HepG2 (cell line): ENCODE data around the gene SNX6. TPM values are rescaled to one million over a fixed set of nuclear protein-coding genes. Genes with fewer than 3 reads are reported as not detected.

Experiments
- ATM ChIP-seq: fragments of 450-650 bp; IDR thresholded peaks from 2 replicates; pipeline ENCODE4 v1.7.1; 2017; ENCODE audit warnings: mild to moderate bottlenecking, borderline replicate concordance
- HNF4G ChIP-seq, 2 experiments: sonication (generic) in 1 of 2; formaldehyde crosslinking in 1 of 2; IDR thresholded peaks; 2 replicates each; pipeline versions ENCODE4 v1.4.0 to v1.6.1; 2011 to 2020; ENCODE audit warnings: borderline replicate concordance in 2 of 2, low read depth in 2 of 2, mild to moderate bottlenecking in 2 of 2, low read length in 1 of 2, missing genetic modification reagents in 1 of 2, moderate library complexity in 1 of 2
- MAZ ChIP-seq, 2 experiments: sonication (generic) in 1 of 2; formaldehyde crosslinking in 1 of 2; IDR thresholded peaks; 2 replicates each; pipeline versions ENCODE4 v1.5.0 to v1.6.1; 2012 to 2020; ENCODE audit warnings: low read depth in 2 of 2, mild to moderate bottlenecking in 2 of 2, borderline replicate concordance in 1 of 2, improper control_type of control experiment in 1 of 2, low read length in 1 of 2, missing genetic modification reagents in 1 of 2, moderate library complexity in 1 of 2
- NCOA1 ChIP-seq: sonication (generic); formaldehyde crosslinking; IDR thresholded peaks from 2 replicates; pipeline ENCODE4 v1.9.0; 2021; ENCODE audit warnings: missing genetic modification reagents
- NKX3-1 ChIP-seq: sonication (generic); formaldehyde crosslinking; IDR thresholded peaks from 2 replicates; pipeline ENCODE4 v1.5.0; 2020; ENCODE audit warnings: missing genetic modification reagents
- TOPORS ChIP-seq: sonication (generic); formaldehyde crosslinking; IDR thresholded peaks from 2 replicates; pipeline ENCODE4 v1.8.0; 2023; ENCODE audit warnings: mild to moderate bottlenecking, missing genetic modification reagents
- ZBTB38 ChIP-seq: sonication (generic); formaldehyde crosslinking; IDR thresholded peaks from 2 replicates; pipeline ENCODE4 v1.5.1; 2020; ENCODE audit warnings: mild to moderate bottlenecking, missing genetic modification reagents
- ZMYM4 ChIP-seq: sonication (generic); formaldehyde crosslinking; IDR thresholded peaks from 2 replicates; pipeline ENCODE4 v1.8.1; 2023; ENCODE audit warnings: mild to moderate bottlenecking, missing genetic modification reagents
- ZNF484 ChIP-seq: sonication (generic); formaldehyde crosslinking; IDR thresholded peaks from 2 replicates; pipeline ENCODE4 v1.5.1; 2020; ENCODE audit warnings: mild to moderate bottlenecking, low read depth, missing genetic modification reagents, borderline replicate concordance
- ZNF567 ChIP-seq: sonication (generic); formaldehyde crosslinking; IDR thresholded peaks from 2 replicates; pipeline ENCODE4 v1.8.1; 2023; ENCODE audit warnings: mild to moderate bottlenecking, missing genetic modification reagents, borderline replicate concordance
- ZSCAN29 ChIP-seq: sonication (generic); formaldehyde crosslinking; conservative IDR thresholded peaks from 2 replicates; pipeline ENCODE4 v1.4.0; 2020; ENCODE audit warnings: mild to moderate bottlenecking, missing genetic modification reagents
- polyA plus RNA-seq, 8 experiments: library from polyadenylated mRNA; depleted of rRNA in 3 of 8; stranded (reverse) in 7 of 8; unstranded in 1 of 8; fragments of >200 nt; fragmentation: Illumina TruSeq in 4 of 8; extraction: Trizol in 4 of 8; gene quantifications; 2 replicates each; pipeline versions ENCODE4 v1.2.1 to v1.2.3, GENCODE V29; 2011 to 2016; ENCODE audit warnings: low read depth in 4 of 8, missing spikeins in 1 of 8, mixed read lengths in 1 of 8; ENCODE audit not compliant: insufficient read depth in 1 of 8
- total RNA-seq, 5 experiments: library from RNA; depleted of rRNA; stranded (reverse); fragments of >200 nt; fragmentation: Illumina TruSeq; extraction: Trizol; gene quantifications; 2 replicates each; pipeline ENCODE4 v1.2.3, GENCODE V29; 2016; ENCODE audit warnings: low read depth in 1 of 5
- TF ChIP-seq, protein P1 (sequence below): sonication (generic); formaldehyde crosslinking; IDR thresholded peaks from 2 replicates; pipeline ENCODE4 v1.4.0; 2020; ENCODE audit warnings: missing genetic modification reagents, borderline replicate concordance
- TF ChIP-seq, protein P2 (sequence below): sonication (generic); formaldehyde crosslinking; IDR thresholded peaks from 2 replicates; pipeline ENCODE4 v1.4.0; 2020; ENCODE audit warnings: missing genetic modification reagents
- TF ChIP-seq, protein P3 (sequence below): sonication (generic); formaldehyde crosslinking; IDR thresholded peaks from 2 replicates; pipeline ENCODE4 v1.8.1; 2023; ENCODE audit warnings: mild to moderate bottlenecking, inconsistent platforms, moderate library complexity, missing genetic modification reagents, borderline replicate concordance
- TF ChIP-seq, protein P4 (sequence below): sonication (generic); formaldehyde crosslinking; IDR thresholded peaks from 2 replicates; pipeline ENCODE4 v1.5.1; 2020; ENCODE audit warnings: mild to moderate bottlenecking, missing genetic modification reagents, moderate library complexity
- TF ChIP-seq, protein P5 (sequence below): sonication (generic); formaldehyde crosslinking; IDR thresholded peaks from 2 replicates; pipeline ENCODE4 v1.4.0; 2020; ENCODE audit warnings: low read depth, mild to moderate bottlenecking, missing genetic modification reagents

SNX6 gene
- total and polyA plus RNA-seq, 2 of the 13 experiments (the other 11 are each of a cell fraction or from before 2014, with no cell fraction given): 92.3 to 169 TPM

DNA sequence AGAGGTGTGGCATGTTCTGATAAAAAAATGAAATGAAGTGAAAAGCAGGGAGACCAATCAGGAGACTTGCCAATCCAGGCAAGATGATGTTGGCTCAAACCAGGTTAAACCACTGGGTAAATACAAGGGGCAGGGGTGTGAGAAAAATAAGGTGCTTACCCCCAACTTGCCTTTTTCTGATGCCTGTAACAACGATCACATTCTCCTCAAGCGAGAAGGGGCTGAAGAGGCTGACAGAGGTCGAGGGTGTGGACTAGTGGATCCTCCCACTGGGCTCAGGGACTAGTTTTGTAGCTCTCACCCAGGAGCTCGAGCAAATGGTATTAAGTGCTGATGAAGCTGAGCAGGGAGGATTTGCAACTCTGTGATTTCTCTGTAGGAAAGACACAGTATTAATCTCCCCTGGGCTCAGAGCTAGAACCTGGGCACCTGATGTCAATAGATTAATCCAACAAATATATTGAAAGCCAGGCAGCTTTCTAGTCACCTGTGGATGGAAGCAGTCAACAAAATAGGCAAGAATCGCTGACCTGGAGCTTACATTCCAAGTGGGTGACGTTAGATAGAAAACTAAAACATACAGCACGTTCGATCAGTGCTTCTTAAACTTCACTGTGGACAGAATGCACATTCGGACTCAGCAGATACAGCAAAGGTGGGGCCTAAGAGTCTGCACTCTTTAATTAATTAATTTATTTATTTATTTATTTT lies 75.3 kb downstream of the SNX6 start (continued):
- TF ChIP-seq ZSCAN29: 0 out of 2 replicates have a peak, but pooled peaks have one; percentile 48
- TF ChIP-seq, protein P1, sequence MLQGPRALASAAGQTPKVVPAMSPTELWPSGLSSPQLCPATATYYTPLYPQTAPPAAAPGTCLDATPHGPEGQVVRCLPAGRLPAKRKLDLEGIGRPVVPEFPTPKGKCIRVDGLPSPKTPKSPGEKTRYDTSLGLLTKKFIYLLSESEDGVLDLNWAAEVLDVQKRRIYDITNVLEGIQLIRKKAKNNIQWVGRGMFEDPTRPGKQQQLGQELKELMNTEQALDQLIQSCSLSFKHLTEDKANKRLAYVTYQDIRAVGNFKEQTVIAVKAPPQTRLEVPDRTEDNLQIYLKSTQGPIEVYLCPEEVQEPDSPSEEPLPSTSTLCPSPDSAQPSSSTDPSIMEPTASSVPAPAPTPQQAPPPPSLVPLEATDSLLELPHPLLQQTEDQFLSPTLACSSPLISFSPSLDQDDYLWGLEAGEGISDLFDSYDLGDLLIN: no peak
- no peak for TF ChIP-seq HNF4G (IDR thresholded peaks at IDR 0.05; ENCODE audit: borderline replicate concordance, low read depth, low read length)
- 0 out of 2 replicates have a peak, but pooled peaks have one; percentile 31 for TF ChIP-seq HNF4G (CRISPR knock-in tag; IDR thresholded peaks at IDR 0.05; ENCODE audit: borderline replicate concordance, low read depth)
- TF ChIP-seq, protein P2, sequence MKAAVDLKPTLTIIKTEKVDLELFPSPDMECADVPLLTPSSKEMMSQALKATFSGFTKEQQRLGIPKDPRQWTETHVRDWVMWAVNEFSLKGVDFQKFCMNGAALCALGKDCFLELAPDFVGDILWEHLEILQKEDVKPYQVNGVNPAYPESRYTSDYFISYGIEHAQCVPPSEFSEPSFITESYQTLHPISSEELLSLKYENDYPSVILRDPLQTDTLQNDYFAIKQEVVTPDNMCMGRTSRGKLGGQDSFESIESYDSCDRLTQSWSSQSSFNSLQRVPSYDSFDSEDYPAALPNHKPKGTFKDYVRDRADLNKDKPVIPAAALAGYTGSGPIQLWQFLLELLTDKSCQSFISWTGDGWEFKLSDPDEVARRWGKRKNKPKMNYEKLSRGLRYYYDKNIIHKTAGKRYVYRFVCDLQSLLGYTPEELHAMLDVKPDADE (CRISPR knock-in tag): no peak
- no peak; the same call in 1 of the 2 replicates for TF ChIP-seq ZNF484 (CRISPR knock-in tag)
- TF ChIP-seq, protein P3, sequence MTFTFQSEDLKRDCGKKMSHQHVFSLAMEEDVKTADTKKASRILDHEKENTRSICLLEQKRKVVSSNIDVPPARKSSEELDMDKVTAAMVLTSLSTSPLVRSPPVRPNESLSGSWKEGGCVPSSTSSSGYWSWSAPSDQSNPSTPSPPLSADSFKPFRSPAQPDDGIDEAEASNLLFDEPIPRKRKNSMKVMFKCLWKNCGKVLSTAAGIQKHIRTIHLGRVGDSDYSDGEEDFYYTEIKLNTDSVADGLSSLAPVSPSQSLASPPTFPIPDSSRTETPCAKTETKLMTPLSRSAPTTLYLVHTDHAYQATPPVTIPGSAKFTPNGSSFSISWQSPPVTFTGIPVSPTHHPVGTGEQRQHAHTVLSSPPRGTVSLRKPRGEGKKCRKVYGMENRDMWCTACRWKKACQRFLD (CRISPR knock-in tag): 0 out of 2 replicates have a peak, but pooled peaks have one; percentile 24
- no peak for TF ChIP-seq MAZ (IDR thresholded peaks at IDR 0.05; ENCODE audit: borderline replicate concordance, low read depth, low read length)
- no peak for TF ChIP-seq MAZ (CRISPR knock-in tag; IDR thresholded peaks at IDR 0.05; ENCODE audit: low read depth)
- TF ChIP-seq NKX3-1 (CRISPR knock-in tag): no peak
- no peak for TF ChIP-seq NCOA1 (CRISPR knock-in tag)
- no peak for TF ChIP-seq ZBTB38 (CRISPR knock-in tag)
- TF ChIP-seq, protein P4, sequence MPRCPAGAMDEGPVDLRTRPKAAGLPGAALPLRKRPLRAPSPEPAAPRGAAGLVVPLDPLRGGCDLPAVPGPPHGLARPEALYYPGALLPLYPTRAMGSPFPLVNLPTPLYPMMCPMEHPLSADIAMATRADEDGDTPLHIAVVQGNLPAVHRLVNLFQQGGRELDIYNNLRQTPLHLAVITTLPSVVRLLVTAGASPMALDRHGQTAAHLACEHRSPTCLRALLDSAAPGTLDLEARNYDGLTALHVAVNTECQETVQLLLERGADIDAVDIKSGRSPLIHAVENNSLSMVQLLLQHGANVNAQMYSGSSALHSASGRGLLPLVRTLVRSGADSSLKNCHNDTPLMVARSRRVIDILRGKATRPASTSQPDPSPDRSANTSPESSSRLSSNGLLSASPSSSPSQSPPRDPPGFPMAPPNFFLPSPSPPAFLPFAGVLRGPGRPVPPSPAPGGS: no peak
- TF ChIP-seq ZNF567 (CRISPR knock-in tag): 0 out of 2 replicates have a peak, but pooled peaks have one; percentile 13
- no peak for TF ChIP-seq ATM
- TF ChIP-seq ZMYM4 (CRISPR knock-in tag): no peak
- TF ChIP-seq TOPORS (CRISPR knock-in tag): no peak
- TF ChIP-seq, protein P5, sequence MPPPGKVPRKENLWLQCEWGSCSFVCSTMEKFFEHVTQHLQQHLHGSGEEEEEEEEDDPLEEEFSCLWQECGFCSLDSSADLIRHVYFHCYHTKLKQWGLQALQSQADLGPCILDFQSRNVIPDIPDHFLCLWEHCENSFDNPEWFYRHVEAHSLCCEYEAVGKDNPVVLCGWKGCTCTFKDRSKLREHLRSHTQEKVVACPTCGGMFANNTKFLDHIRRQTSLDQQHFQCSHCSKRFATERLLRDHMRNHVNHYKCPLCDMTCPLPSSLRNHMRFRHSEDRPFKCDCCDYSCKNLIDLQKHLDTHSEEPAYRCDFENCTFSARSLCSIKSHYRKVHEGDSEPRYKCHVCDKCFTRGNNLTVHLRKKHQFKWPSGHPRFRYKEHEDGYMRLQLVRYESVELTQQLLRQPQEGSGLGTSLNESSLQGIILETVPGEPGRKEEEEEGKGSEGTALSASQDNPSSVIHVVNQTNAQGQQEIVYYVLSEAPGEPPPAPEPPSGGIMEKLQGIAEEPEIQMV (CRISPR knock-in tag): 0 out of 2 replicates have a peak, but pooled peaks have one; percentile 26
